T follicular helper cell (primary cell): ENCODE data around the gene GALNS.
A peak's percentile ranks its signal among the peaks of the same experiment; 100 is the strongest.
"Not testable (repeated sequence)": the region's sequence is repeated elsewhere in the genome, so short reads cannot be mapped to it uniquely, and the experiment has no call there.

Source experiments
- DNase-seq: peaks from one replicate; pipeline ENCODE4 v3.0.0-alpha.2; 2020; ENCODE audit warnings: low read depth

The GALNS gene

GRCh38 chr16:88804552-88805339, 52.0 kb downstream of the GALNS start:
- no peak for DNase-seq

- no peak for DNase-seq
Observed at GRCh38 chr16:88804173-88804551, 52.6 kb downstream of the GALNS start.

- DNase-seq = peak; percentile 75
Observed at GRCh38 chr16:88803264-88803987, 53.3 kb downstream of the GALNS start, which contains the start of gene CDT1. Gene CDT1 (plus strand): TSS chr16:88803789. CDS start chr16:88803832, 43 bp downstream.

- no peak for DNase-seq
Observed at GRCh38 chr16:88800277-88800592, 56.5 kb downstream of the GALNS start.

- no peak for DNase-seq
Observed at GRCh38 chr16:88799569-88800276, 57.0 kb downstream of the GALNS start.

- no peak for DNase-seq
Observed at GRCh38 chr16:88798772-88799455, 57.8 kb downstream of the GALNS start.

- no peak for DNase-seq
Observed at GRCh38 chr16:88798073-88798472, 58.7 kb downstream of the GALNS start.

GRCh38 chr16:88796278-88796677, 60.5 kb downstream of the GALNS start:
- DNase-seq = no peak

GRCh38 chr16:88793251-88793954, 63.3 kb downstream of the GALNS start:
- no peak for DNase-seq

GRCh38 chr16:88792668-88793250, 64.0 kb downstream of the GALNS start:
- DNase-seq = no peak

- DNase-seq = no peak
Observed at GRCh38 chr16:88792078-88792550, 64.6 kb downstream of the GALNS start.

GRCh38 chr16:88790312-88791211, 66.2 kb downstream of the GALNS start:
- DNase-seq = no peak

GRCh38 chr16:88789594-88789993, 67.2 kb downstream of the GALNS start:
- no peak for DNase-seq

GRCh38 chr16:88788749-88789148, 68.0 kb downstream of the GALNS start:
- not testable (repeated sequence) for DNase-seq

- no peak for DNase-seq
Observed at GRCh38 chr16:88787579-88788314, 69.0 kb downstream of the GALNS start.

- DNase-seq = peak; percentile 81
Observed at GRCh38 chr16:88785106-88785924, 71.4 kb downstream of the GALNS start, which contains the start of gene PIEZO1. Gene PIEZO1 (minus strand): TSS chr16:88785220. CDS start chr16:88784964, 256 bp downstream.

- no peak for DNase-seq
Observed at GRCh38 chr16:88784856-88785105, 72.0 kb downstream of the GALNS start.

GRCh38 chr16:88784074-88784855, 72.5 kb downstream of the GALNS start:
- DNase-seq = no peak
